Heart left ventricle (tissue), 13 donors: ENCODE results near the gene TMEM269.

ENCODE experiments used
- CTCF ChIP-seq, 12 donors: fragments of 200-600 bp; sonication (generic) in 4 of 12; IDR thresholded peaks; one replicate each; pipeline versions ENCODE4 v1.5.0 to v1.8.0; 2018 to 2022; ENCODE audit warnings: antibody characterized with exemption in 12 of 12, mild to moderate bottlenecking in 5 of 12
- POLR2A ChIP-seq, 2 donors: fragments of 450-650 bp; IDR thresholded peaks; one replicate each; pipeline ENCODE4 v1.6.1; 2017; ENCODE audit warnings: antibody characterized with exemption in 2 of 2, mild to moderate bottlenecking in 2 of 2, moderate library complexity in 2 of 2
- donor health status: ischemic (EF 13 %, LVEDD 7.1; RV severe dilation, severe dysfunction).
- donor health status: DM: no; HTN: yes; CAD: no.
- donor health status: DM: no; HTN: no; CAD: no.
- donor health status: ischemic (EF 25% LVEDD 6.9; RV normal size, moderate dysfunction).
- donor health status: ischemic (EF 25% LVEDD 5.7; RV mildly dilated, moderate dysfunction).
- donor health status: ischemic (EF 35%, LVEDD 5.7; RV mildly dilated, moderate dysfunction).
- donor health status: nonischemic (EF 11% LVEDD 7.7; RV severe dilation, severe dysfunction).
- donor health status: DM: yes; HTN: yes; CAD: no.
- donor health status: PGD.
- donor health status: ischemic (EF 29% LVEDD 5.4; RV normal size, mild dysfunction).
- donor health status: nonischemic (EF 23%, LVEDD 6.1; RV moderate dilation, normal function).

GRCh38 chr1:42806171-42806570 is 21.4 kb downstream of the TMEM269 start:
- no peak for TF ChIP-seq CTCF (IDR thresholded peaks at IDR 0.05)
- no peak for TF ChIP-seq POLR2A (IDR thresholded peaks at IDR 0.05)
